ENCODE measurements around the gene BPTF. TPM values are rescaled to one million over a fixed set of nuclear protein-coding genes. Genes with fewer than 3 reads are reported as not detected.

Gene BPTF, protein sequence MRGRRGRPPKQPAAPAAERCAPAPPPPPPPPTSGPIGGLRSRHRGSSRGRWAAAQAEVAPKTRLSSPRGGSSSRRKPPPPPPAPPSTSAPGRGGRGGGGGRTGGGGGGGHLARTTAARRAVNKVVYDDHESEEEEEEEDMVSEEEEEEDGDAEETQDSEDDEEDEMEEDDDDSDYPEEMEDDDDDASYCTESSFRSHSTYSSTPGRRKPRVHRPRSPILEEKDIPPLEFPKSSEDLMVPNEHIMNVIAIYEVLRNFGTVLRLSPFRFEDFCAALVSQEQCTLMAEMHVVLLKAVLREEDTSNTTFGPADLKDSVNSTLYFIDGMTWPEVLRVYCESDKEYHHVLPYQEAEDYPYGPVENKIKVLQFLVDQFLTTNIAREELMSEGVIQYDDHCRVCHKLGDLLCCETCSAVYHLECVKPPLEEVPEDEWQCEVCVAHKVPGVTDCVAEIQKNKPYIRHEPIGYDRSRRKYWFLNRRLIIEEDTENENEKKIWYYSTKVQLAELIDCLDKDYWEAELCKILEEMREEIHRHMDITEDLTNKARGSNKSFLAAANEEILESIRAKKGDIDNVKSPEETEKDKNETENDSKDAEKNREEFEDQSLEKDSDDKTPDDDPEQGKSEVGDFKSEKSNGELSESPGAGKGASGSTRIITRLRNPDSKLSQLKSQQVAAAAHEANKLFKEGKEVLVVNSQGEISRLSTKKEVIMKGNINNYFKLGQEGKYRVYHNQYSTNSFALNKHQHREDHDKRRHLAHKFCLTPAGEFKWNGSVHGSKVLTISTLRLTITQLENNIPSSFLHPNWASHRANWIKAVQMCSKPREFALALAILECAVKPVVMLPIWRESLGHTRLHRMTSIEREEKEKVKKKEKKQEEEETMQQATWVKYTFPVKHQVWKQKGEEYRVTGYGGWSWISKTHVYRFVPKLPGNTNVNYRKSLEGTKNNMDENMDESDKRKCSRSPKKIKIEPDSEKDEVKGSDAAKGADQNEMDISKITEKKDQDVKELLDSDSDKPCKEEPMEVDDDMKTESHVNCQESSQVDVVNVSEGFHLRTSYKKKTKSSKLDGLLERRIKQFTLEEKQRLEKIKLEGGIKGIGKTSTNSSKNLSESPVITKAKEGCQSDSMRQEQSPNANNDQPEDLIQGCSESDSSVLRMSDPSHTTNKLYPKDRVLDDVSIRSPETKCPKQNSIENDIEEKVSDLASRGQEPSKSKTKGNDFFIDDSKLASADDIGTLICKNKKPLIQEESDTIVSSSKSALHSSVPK (N-terminal part only)
- 18.7 and 31.7 TPM in 2 replicates for total RNA-seq

DNA sequence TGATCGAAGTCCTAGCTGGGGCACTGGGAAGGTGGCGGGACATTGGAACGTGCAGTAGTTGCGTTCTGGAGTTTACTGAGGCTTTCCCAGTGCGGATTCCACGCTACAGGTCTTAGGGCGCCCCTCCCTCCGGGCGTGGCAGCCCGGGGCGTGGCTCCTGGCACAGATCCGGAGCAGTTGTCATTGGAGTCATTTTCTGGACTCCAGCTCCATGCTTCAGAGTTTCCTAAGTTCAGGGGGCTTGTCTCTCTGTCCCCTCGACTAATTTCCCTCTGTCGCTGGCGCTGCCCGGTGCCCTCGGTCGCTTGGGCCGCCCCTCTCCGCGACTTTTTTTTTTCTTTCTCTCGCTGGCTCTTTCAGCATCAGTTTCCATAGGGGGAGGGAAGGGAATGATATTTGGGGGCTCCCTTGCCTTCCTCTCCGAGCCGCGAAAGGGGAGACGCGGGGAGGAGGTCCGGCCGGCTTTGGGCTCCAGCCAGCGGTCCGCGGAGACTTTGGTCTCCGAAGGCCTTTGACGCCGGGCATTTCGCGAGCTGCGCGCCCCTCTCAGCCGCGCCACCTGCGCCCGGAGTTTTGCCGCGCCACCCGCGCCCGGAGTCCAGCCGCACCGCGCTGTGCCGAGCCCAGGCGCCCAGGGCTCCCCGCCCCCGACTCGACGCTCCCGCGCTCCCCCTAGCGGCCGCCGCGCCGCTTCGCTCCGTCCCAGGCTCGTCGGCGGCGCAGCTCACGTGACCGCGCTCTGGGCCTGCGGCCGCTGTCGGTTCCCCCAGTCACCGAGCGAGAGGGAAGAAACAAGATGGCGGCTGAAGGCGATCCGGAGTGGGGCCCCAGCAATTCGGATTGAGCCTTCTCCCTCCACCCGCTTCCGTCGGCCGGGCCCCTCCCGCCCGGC is at the start of gene BPTF:
Gene BPTF, plus strand, starts transcription at position 769 of the 892 bp plus-strand sequence. CDS start 222 bp downstream, outside the sequence.

DNA sequence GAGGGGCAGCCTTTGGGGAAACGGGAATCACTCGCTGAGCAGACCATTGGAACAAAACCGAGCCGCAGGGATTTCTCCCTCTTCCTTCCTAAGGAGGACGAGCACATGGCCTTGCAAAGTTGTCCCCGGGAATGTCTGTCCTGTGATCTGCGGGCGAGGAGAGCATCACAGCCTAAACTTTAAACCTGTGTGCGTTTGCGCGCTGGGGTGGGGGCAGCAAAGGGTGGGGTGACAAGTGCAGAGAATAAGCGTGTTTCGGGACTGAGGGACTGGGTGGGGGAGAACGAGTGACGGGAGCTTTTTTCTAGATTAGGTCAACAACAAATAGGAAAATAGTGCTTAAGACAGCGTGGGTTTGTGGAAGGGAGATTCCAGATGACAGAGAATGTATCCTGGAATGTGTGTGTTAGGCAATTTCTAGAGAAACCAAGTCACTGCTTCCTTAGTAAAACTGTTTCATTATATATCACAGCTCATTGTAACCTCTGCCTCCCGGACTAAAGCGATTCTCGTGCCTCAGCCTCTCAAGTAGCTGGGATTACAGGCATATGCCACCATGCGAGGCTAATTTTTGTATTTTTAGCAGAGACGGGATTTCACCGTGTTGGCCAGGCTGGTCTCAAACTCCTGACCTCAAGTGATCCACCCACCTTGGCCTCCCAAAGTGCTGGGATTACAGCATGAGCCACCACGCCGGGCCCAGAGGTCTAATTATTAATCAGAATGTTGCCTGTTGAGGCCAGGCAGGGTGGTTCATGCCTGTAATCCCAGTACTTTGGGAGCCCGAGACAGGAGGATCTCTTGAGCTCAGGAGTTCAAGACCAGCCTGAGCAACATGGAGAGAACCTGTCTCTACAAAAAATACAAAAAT is 171.2 kb downstream of the BPTF start, which contains the start of gene C17orf58:
Gene C17orf58, minus strand, starts transcription at position 169 of the 871 bp plus-strand sequence. CDS start 271 bp downstream, outside the sequence.

Other genes starting within 250 kb of the BPTF start
- gene NOL11, start 107.6 kb upstream of the BPTF start, total RNA-seq, result 15.1 and 33.4 TPM in 2 replicates
- gene C17orf58, start 171.0 kb downstream of the BPTF start, total RNA-seq, result 13.8 and 15.3 TPM in 2 replicates
- 57.2 and 373 TPM in 2 replicates for gene KPNA2, start 210.2 kb downstream of the BPTF start, total RNA-seq